Upper lobe of left lung (tissue), 6 donors: Measurements from ENCODE around the gene FAP. TPM values are rescaled to one million over a fixed set of nuclear protein-coding genes. Genes with fewer than 3 reads are reported as not detected.

ENCODE experiments used
- ATAC-seq, 2 donors: fragments of 200-7000 bp; cut with Tn5 transposase; one replicate each; pipeline ENCODE4 v1.9.1; 2022; ENCODE audit warnings: mild to moderate bottlenecking in 2 of 2, moderate library complexity in 2 of 2; ENCODE audit not compliant: low FRiP score in 2 of 2
- DNase-seq, 2 donors: peaks; one replicate each; pipeline ENCODE4 v3.0.0-alpha.2; 2019 to 2020
- H3K27ac ChIP-seq, 4 donors: fragments of 200-600 bp; sonication (generic); one replicate each; pipeline ENCODE4 v1.5.1; 2016 to 2019
- H3K27me3 ChIP-seq, 4 donors: fragments of 200-600 bp; sonication (generic); one replicate each; pipeline ENCODE4 v1.5.1; 2017 to 2019
- H3K36me3 ChIP-seq, 4 donors: fragments of 200-600 bp; sonication (generic); one replicate each; pipeline ENCODE4 v1.5.1; 2016 to 2019
- H3K4me1 ChIP-seq, 4 donors: fragments of 200-600 bp; sonication (generic); one replicate each; pipeline ENCODE4 v1.5.1; 2018 to 2019
- H3K4me3 ChIP-seq, 4 donors: fragments of 200-600 bp; sonication (generic); one replicate each; pipeline ENCODE4 v1.5.1; 2017 to 2019; ENCODE audit warnings: mild to moderate bottlenecking in 2 of 4, moderate library complexity in 1 of 4
- H3K9me3 ChIP-seq, 4 donors: fragments of 200-600 bp; sonication (generic); one replicate each; pipeline ENCODE4 v1.5.1; 2018 to 2019
- EP300 ChIP-seq, 4 donors: sonication (generic); formaldehyde crosslinking; IDR thresholded peaks; one replicate each; pipeline ENCODE4 v1.5.1; 2017; ENCODE audit warnings: antibody characterized with exemption in 4 of 4, control low read depth in 2 of 4
- POLR2A ChIP-seq, 4 donors: fragments of 450-650 bp; IDR thresholded peaks; one replicate each; pipeline ENCODE4 v1.5.1; 2016 to 2017; ENCODE audit warnings: antibody characterized with exemption in 4 of 4, mild to moderate bottlenecking in 2 of 4
- POLR2AphosphoS5 ChIP-seq, 2 donors: sonication (generic); formaldehyde crosslinking; IDR thresholded peaks; one replicate each; pipeline ENCODE4 v1.5.1; 2017; ENCODE audit warnings: antibody characterized with exemption in 2 of 2
- WGBS, 2 donors: methylation state at CpG; one replicate each; pipeline ENCODE4 v1.1.5; 2017 to 2018; 5-methylcytosine and 5-hydroxymethylcytosine counted together
- total RNA-seq, 6 donors: library from RNA; depleted of rRNA in 4 of 6; stranded (reverse); fragments of >200 nt in 4 of 6; gene quantifications; one replicate each; pipeline versions ENCODE4 v1.1.0 to v1.2.1, GENCODE V29; 2016 to 2021
- TF ChIP-seq, protein P1 (sequence below), 6 experiments: fragments of 450-650 bp in 4 of 6; fragments of 200-600 bp in 2 of 6; sonication (generic) in 2 of 6; IDR thresholded peaks; one replicate each; pipeline ENCODE4 v1.5.1; 2016 to 2019; ENCODE audit warnings: antibody characterized with exemption in 6 of 6
- donor health status: DM: no; HTN: no; CAD: no; lungs with moderate emphysema.
- donor health status: DM: no; HTN: yes; CAD: no; lungs with severe emphysema.

The FAP gene
- total RNA-seq, 6 donors from 2014 or later, result 1.2 to 7.3 (median 3.1) TPM

DNA sequence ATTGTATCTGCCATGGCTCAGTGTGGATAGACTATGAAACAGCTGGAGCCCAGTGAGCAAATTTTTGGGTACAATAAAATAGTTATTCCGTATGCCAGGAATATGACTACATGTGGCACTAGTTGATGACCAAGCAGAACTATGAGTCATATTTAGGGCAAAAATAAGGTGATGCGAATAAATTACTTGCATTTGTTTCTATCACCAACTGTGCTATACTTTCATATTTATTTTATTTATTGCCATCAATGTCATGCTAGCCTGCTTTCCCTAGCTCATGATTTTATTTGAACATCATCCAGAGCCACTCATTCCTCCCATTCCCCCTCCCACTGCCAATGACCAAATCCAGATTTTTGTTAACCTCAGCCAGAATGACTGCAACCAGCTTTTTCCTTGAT, 13.3 kb upstream of the FAP start:
- Histone ChIP-seq H3K27me3 (no peaks in the 10 kb centered on the region), H3K4me1 (peaks cover 3 to 11% (median 6%) of the 10 kb centered on the region in 4 donors), H3K27ac (peak overlapping the region in 1 of 4 donors; percentile 39), H3K36me3 (no peaks in the 10 kb centered on the region), H3K9me3 (no peaks in the 10 kb centered on the region), H3K4me3 (no peak overlapping the region)
- DNase-seq, result no peak
- 61 to 70% methylated on average over 2 of the region's 2 CpGs for WGBS, 2 donors
- peak in 1 of 2 donors; percentile 38 for ATAC-seq
- TF ChIP-seq, protein P1, sequence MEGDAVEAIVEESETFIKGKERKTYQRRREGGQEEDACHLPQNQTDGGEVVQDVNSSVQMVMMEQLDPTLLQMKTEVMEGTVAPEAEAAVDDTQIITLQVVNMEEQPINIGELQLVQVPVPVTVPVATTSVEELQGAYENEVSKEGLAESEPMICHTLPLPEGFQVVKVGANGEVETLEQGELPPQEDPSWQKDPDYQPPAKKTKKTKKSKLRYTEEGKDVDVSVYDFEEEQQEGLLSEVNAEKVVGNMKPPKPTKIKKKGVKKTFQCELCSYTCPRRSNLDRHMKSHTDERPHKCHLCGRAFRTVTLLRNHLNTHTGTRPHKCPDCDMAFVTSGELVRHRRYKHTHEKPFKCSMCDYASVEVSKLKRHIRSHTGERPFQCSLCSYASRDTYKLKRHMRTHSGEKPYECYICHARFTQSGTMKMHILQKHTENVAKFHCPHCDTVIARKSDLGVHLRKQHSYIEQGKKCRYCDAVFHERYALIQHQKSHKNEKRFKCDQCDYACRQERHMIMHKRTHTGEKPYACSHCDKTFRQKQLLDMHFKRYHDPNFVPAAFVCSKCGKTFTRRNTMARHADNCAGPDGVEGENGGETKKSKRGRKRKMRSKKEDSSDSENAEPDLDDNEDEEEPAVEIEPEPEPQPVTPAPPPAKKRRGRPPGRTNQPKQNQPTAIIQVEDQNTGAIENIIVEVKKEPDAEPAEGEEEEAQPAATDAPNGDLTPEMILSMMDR (IDR thresholded peaks at IDR 0.05), result no peak
- TF ChIP-seq POLR2A (IDR thresholded peaks at IDR 0.05) (no peak), EP300 (IDR thresholded peaks at IDR 0.05) (no peak), POLR2AphosphoS5 (IDR thresholded peaks at IDR 0.05) (no peak)

DNA sequence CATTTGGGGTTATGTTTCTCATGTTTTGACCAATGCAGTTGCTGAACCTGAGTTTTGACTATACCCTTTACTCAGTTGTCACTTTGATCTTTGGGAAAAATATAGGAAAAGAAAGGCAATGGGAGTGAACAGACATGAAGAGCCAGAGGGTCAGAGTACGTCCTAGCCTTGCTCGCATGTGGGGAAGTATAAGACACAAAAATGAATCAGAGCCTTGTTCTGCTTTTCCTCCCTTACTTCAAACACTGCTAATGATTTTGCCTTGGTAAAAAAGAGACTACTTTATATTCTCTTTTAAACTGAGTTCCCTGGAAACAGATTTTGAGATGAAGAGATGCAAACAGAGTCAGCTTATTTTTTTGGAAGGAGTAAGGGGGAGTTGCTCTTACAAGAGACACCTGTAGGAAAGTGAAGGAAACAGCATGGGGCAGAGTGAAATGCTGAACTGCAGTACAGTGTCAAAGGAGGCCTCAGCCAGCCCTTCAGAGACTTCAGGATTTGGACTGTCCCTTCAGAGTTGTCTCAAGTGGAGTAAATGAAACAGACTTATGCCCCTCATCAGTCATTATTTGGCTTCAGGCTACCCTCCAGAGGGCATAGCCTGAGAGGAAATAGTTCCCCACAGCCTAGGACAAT, 11.1 kb upstream of the FAP start:
- Histone ChIP-seq H3K36me3 (no peaks in the 10 kb centered on the region), H3K9me3 (no peaks in the 10 kb centered on the region), H3K27ac (no peak overlapping the region), H3K4me3 (no peak overlapping the region), H3K27me3 (no peaks in the 10 kb centered on the region), H3K4me1 (no peaks in the 10 kb centered on the region)
- TF ChIP-seq POLR2AphosphoS5 (IDR thresholded peaks at IDR 0.05), result no peak
- TF ChIP-seq, protein P1 (IDR thresholded peaks at IDR 0.05), result no peak
- no peak for TF ChIP-seq EP300 (IDR thresholded peaks at IDR 0.05)
- TF ChIP-seq POLR2A (IDR thresholded peaks at IDR 0.05), result no peak
- ATAC-seq (no peak), DNase-seq (no peak)
- WGBS, 2 donors, result 51 to 95% methylated on average over 2 of the region's 2 CpGs

DNA sequence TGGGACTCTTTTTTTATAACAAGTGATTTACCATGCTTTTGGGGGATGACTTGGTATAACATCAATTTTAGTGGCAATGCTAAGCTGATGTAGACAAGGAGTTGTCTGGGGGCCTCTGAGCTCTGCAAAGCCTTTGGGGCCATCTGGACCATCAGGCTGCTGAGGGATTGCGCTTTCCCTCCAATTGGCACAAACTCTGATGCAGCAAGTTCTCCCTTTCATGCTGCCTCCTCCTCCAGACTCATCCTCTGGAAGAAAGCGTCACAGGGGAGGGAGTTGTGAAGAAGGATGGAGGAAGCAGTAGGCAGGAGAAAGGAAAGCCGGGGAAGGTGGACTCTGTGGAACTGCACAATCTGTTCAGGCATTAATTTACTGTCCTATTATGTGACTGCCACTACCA, 10.2 kb upstream of the FAP start:
- Histone ChIP-seq H3K4me1 (no peaks in the 10 kb centered on the region), H3K36me3 (no peaks in the 10 kb centered on the region), H3K27ac (no peak overlapping the region), H3K4me3 (no peak overlapping the region), H3K9me3 (no peaks in the 10 kb centered on the region), H3K27me3 (no peaks in the 10 kb centered on the region)
- TF ChIP-seq EP300 (IDR thresholded peaks at IDR 0.05) (no peak), POLR2AphosphoS5 (IDR thresholded peaks at IDR 0.05) (no peak), POLR2A (IDR thresholded peaks at IDR 0.05) (no peak)
- TF ChIP-seq, protein P1 (IDR thresholded peaks at IDR 0.05), result no peak
- 89 to 93% methylated on average over 3 of the region's 3 CpGs for WGBS, 2 donors
- ATAC-seq, result no peak
- no peak for DNase-seq

DNA sequence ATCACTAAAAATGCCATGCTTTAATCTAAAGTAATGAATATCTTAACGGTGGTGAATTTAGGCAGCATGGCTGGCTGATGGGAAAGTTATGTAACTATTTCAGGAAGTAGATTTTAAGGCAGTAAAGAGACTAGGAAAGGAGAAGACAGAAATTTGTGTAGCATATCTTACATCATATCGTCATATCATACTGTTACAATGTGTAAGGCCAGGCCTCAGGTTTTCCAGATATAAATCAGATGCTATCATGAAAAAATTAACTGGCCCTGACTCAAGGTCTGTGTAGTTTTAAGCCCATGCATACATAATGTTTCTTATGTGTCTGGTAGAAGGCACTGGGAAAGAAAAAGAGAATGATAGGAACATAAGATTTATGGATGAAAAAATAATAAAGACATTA, 8.9 kb upstream of the FAP start:
- 59 to 78% methylated on average over 2 of the region's 2 CpGs for WGBS, 2 donors
- Histone ChIP-seq H3K4me3 (no peak overlapping the region), H3K9me3 (no peaks in the 10 kb centered on the region), H3K36me3 (no peaks in the 10 kb centered on the region), H3K27ac (no peak overlapping the region), H3K4me1 (no peaks in the 10 kb centered on the region), H3K27me3 (no peaks in the 10 kb centered on the region)
- no peak for ATAC-seq
- TF ChIP-seq POLR2AphosphoS5 (IDR thresholded peaks at IDR 0.05), result no peak
- TF ChIP-seq POLR2A (IDR thresholded peaks at IDR 0.05), result no peak
- TF ChIP-seq EP300 (IDR thresholded peaks at IDR 0.05), result no peak
- TF ChIP-seq, protein P1 (IDR thresholded peaks at IDR 0.05), result no peak
- no peak for DNase-seq

DNA sequence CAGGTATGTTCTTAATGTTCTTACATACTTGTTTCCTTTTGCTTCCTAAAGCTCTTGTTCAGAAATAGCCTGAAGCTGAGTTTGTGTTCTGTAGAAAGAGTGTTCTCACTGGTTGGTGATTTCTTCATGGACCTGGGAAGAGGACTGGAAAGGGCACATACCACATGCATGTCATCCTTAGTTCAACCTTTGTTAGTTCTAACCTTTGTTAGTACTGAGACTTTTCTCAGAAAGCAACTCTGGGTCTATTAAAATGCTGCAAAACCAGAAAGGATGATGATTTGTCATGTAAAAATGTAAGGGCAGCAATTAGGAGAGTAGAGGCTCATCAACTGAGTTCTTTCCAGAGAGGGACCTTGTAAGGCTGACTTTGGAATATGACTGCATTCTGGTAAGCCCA, 2.5 kb upstream of the FAP start:
- ATAC-seq (no peak), DNase-seq (no peak)
- Histone ChIP-seq H3K9me3 (no peaks in the 10 kb centered on the region), H3K27me3 (no peaks in the 10 kb centered on the region), H3K36me3 (no peaks in the 10 kb centered on the region), H3K27ac (peak overlapping the region in 1 of 4 donors; percentile 55), H3K4me1 (peaks cover 0 to 13% (median 4%) of the 10 kb centered on the region in 4 donors), H3K4me3 (no peak overlapping the region)
- TF ChIP-seq, protein P1 (IDR thresholded peaks at IDR 0.05), result no peak
- no peak for TF ChIP-seq POLR2A (IDR thresholded peaks at IDR 0.05)
- peak in 1 of 2 donors; percentile 18 for TF ChIP-seq POLR2AphosphoS5 (IDR thresholded peaks at IDR 0.05)
- no peak for TF ChIP-seq EP300 (IDR thresholded peaks at IDR 0.05)
